Activated CD4-positive, alpha-beta T cell treated with anti-CD3 and anti-CD28 coated beads, Interleukin-2, amount 10 ng/mL, durations not matched to agents 24 days and 14 days (primary cell): ENCODE results near the gene TANGO2. TPM values are rescaled to one million over a fixed set of nuclear protein-coding genes. Genes with fewer than 3 reads are reported as not detected.

Experiments
- DNase-seq: peaks from one replicate; pipeline ENCODE4 v3.0.0; 2022
- H3K27ac Mint-ChIP-seq: one replicate; pipeline ENCODE4 v1.8.0; 2022; ENCODE audit warnings: mild to moderate bottlenecking, mixed read lengths
- H3K27me3 Mint-ChIP-seq: one replicate; pipeline ENCODE4 v1.8.0; 2022; ENCODE audit warnings: mixed read lengths
- H3K36me3 Mint-ChIP-seq: one replicate; pipeline ENCODE4 v1.8.0; 2022; ENCODE audit warnings: low read depth, mild to moderate bottlenecking, mixed read lengths
- H3K4me1 Mint-ChIP-seq: one replicate; pipeline ENCODE4 v1.8.0; 2021; ENCODE audit warnings: mixed read lengths
- H3K4me3 Mint-ChIP-seq: one replicate; pipeline ENCODE4 v1.8.0; 2022; ENCODE audit warnings: mild to moderate bottlenecking, moderate library complexity, mixed read lengths
- H3K9me3 Mint-ChIP-seq: one replicate; pipeline ENCODE4 v1.8.0; 2021; ENCODE audit warnings: mixed read lengths
- intact Hi-C: fragments of 100-400 bp; cut with micrococcal nuclease; formaldehyde crosslinking; loops from one replicate; pipeline ENCODE4 v1.15.1; 2023
- total RNA-seq: library from RNA; stranded (reverse); gene quantifications from 2 replicates; pipeline ENCODE4 v1.2.3, GENCODE V29; 2022

TANGO2 gene
- total RNA-seq, 1 donor from 2014 or later: 31.5 TPM

- intact Hi-C loops: no loop called here
- Mint-ChIP-seq H3K27me3 (no peaks in the 10 kb centered on the region), H3K4me1 (peaks cover 6% of the 10 kb centered on the region), H3K4me3 (no peak overlapping the region), H3K27ac (no peak overlapping the region), H3K36me3 (peaks cover 29% of the 10 kb centered on the region), H3K9me3 (no peaks in the 10 kb centered on the region)
- DNase-seq: no peak
Observed at GRCh38 chr22:20040327-20041200, 19.7 kb downstream of the TANGO2 start.

GRCh38 chr22:20043057-20043996, 22.4 kb downstream of the TANGO2 start:
- Mint-ChIP-seq H3K27ac (no peak overlapping the region), H3K36me3 (peaks cover 35% of the 10 kb centered on the region), H3K27me3 (no peaks in the 10 kb centered on the region), H3K9me3 (no peaks in the 10 kb centered on the region), H3K4me1 (peaks cover 2% of the 10 kb centered on the region), H3K4me3 (no peak overlapping the region)
- intact Hi-C loops: no loop called here
- DNase-seq: no peak

- peaks cover 2% of the 10 kb centered on the region for H3K4me1 Mint-ChIP-seq
- H3K27me3 Mint-ChIP-seq: no peaks in the 10 kb centered on the region
- DNase-seq: no peak
- no peak overlapping the region for H3K27ac Mint-ChIP-seq
- H3K9me3 Mint-ChIP-seq: peaks cover 2% of the 10 kb centered on the region
- intact Hi-C loops: no loop called here
- no peak overlapping the region for H3K4me3 Mint-ChIP-seq
- H3K36me3 Mint-ChIP-seq: peaks cover 39% of the 10 kb centered on the region
Observed at GRCh38 chr22:20043997-20044342, 23.1 kb downstream of the TANGO2 start.

GRCh38 chr22:20044495-20045151, 23.7 kb downstream of the TANGO2 start:
- peaks cover 2% of the 10 kb centered on the region for H3K4me1 Mint-ChIP-seq
- H3K27me3 Mint-ChIP-seq: no peaks in the 10 kb centered on the region
- no peak overlapping the region for H3K27ac Mint-ChIP-seq
- peaks cover 5% of the 10 kb centered on the region for H3K9me3 Mint-ChIP-seq
- no peak for DNase-seq
- peaks cover 42% of the 10 kb centered on the region for H3K36me3 Mint-ChIP-seq
- no peak overlapping the region for H3K4me3 Mint-ChIP-seq
- intact Hi-C loops: no loop called here

GRCh38 chr22:20046730-20047129, 25.8 kb downstream of the TANGO2 start:
- Mint-ChIP-seq H3K36me3 (peaks cover 46% of the 10 kb centered on the region), H3K4me1 (peaks cover 2% of the 10 kb centered on the region), H3K4me3 (no peak overlapping the region), H3K27me3 (no peaks in the 10 kb centered on the region), H3K9me3 (peaks cover 5% of the 10 kb centered on the region), H3K27ac (no peak overlapping the region)
- intact Hi-C loops: no loop called here
- DNase-seq: no peak

GRCh38 chr22:20051927-20052308, 31.0 kb downstream of the TANGO2 start:
- no peaks in the 10 kb centered on the region for H3K27me3 Mint-ChIP-seq
- H3K36me3 Mint-ChIP-seq: peaks cover 32% of the 10 kb centered on the region
- DNase-seq: no peak
- no peaks in the 10 kb centered on the region for H3K4me1 Mint-ChIP-seq
- peaks cover 5% of the 10 kb centered on the region for H3K9me3 Mint-ChIP-seq
- no peak overlapping the region for H3K27ac Mint-ChIP-seq
- no peak overlapping the region for H3K4me3 Mint-ChIP-seq
- intact Hi-C loops: no loop called here

- Mint-ChIP-seq H3K4me3 (no peak overlapping the region), H3K27ac (no peak overlapping the region), H3K4me1 (no peaks in the 10 kb centered on the region), H3K36me3 (peaks cover 27% of the 10 kb centered on the region), H3K9me3 (peaks cover 5% of the 10 kb centered on the region), H3K27me3 (no peaks in the 10 kb centered on the region)
- no peak for DNase-seq
- intact Hi-C loops: no loop called here
Observed at GRCh38 chr22:20052309-20053259, 31.7 kb downstream of the TANGO2 start.

GRCh38 chr22:20053407-20054033, 32.6 kb downstream of the TANGO2 start:
- Mint-ChIP-seq H3K27ac (no peak overlapping the region), H3K4me1 (no peaks in the 10 kb centered on the region), H3K36me3 (peaks cover 19% of the 10 kb centered on the region), H3K4me3 (no peak overlapping the region), H3K27me3 (no peaks in the 10 kb centered on the region), H3K9me3 (peaks cover 5% of the 10 kb centered on the region)
- no peak for DNase-seq
- intact Hi-C loops: no loop called here

GRCh38 chr22:20054034-20054427, 33.1 kb downstream of the TANGO2 start:
- H3K27me3 Mint-ChIP-seq: no peaks in the 10 kb centered on the region
- intact Hi-C loops: no loop called here
- peaks cover 2% of the 10 kb centered on the region for H3K4me1 Mint-ChIP-seq
- no peak overlapping the region for H3K4me3 Mint-ChIP-seq
- peaks cover 16% of the 10 kb centered on the region for H3K36me3 Mint-ChIP-seq
- peaks cover 2% of the 10 kb centered on the region for H3K9me3 Mint-ChIP-seq
- DNase-seq: no peak
- H3K27ac Mint-ChIP-seq: no peak overlapping the region

GRCh38 chr22:20054485-20054884, 33.6 kb downstream of the TANGO2 start:
- Mint-ChIP-seq H3K27ac (no peak overlapping the region), H3K4me1 (peaks cover 3% of the 10 kb centered on the region)

GRCh38 chr22:20055144-20055543, 34.2 kb downstream of the TANGO2 start:
- Mint-ChIP-seq H3K9me3 (no peaks in the 10 kb centered on the region), H3K27me3 (no peaks in the 10 kb centered on the region), H3K36me3 (peaks cover 12% of the 10 kb centered on the region), H3K4me1 (peaks cover 3% of the 10 kb centered on the region), H3K4me3 (no peak overlapping the region), H3K27ac (no peak overlapping the region)
- intact Hi-C loops: no loop called here
- DNase-seq: no peak

More at GRCh38 chr22:20054485-20054884, 33.6 kb downstream of the TANGO2 start:
- no peak for DNase-seq
- Mint-ChIP-seq H3K27me3 (no peaks in the 10 kb centered on the region), H3K9me3 (no peaks in the 10 kb centered on the region), H3K4me3 (no peak overlapping the region), H3K36me3 (peaks cover 14% of the 10 kb centered on the region)
- intact Hi-C loops: no loop called here

GRCh38 chr22:20055654-20056053, 34.7 kb downstream of the TANGO2 start:
- peaks cover 3% of the 10 kb centered on the region for H3K4me1 Mint-ChIP-seq
- intact Hi-C loops: no loop called here
- H3K27ac Mint-ChIP-seq: no peak overlapping the region
- no peak for DNase-seq
- no peaks in the 10 kb centered on the region for H3K9me3 Mint-ChIP-seq
- H3K36me3 Mint-ChIP-seq: peaks cover 13% of the 10 kb centered on the region
- H3K27me3 Mint-ChIP-seq: no peaks in the 10 kb centered on the region
- H3K4me3 Mint-ChIP-seq: no peak overlapping the region
